ENCODE results near the gene ZBTB21.

DNA sequence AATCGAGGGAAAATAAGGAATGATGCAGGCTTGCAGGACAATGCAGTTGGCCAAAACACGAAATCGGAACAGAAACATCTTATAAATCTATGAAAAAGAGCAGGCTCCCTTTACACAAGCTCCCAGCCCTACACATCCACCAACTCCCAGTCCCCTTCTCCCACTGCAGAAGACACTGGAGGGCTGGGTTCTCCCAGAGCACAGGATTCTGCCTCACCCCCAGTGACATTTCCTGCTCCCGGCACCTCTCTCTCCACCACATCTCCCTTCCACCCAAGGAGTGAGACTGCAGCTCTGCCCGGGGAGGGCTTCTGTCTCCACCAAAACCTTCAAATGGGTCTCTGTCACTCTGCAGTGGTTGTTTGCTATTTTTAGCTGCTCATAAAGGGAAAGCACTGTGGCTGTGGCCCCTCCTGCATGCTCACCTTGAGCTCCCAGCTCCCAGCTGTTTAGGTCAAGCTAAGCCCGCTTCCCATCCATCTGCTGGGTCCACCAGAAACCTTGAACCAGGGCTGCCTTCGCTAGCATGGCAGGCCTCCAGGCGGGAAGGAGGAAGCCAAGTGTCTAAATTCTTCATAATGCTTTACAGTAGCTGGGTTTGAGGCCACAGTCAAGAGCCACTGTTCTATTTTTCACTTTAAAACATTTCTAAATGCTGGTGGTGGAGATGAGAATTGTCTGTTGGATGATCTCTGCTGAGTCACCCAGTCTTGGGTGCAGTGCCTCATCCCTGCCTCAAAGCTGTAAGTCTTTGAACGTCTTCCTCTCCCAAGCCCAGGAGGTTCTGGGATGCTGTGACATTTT lies 53.0 kb downstream of the ZBTB21 start:
- TF ChIP-seq, protein P1, sequence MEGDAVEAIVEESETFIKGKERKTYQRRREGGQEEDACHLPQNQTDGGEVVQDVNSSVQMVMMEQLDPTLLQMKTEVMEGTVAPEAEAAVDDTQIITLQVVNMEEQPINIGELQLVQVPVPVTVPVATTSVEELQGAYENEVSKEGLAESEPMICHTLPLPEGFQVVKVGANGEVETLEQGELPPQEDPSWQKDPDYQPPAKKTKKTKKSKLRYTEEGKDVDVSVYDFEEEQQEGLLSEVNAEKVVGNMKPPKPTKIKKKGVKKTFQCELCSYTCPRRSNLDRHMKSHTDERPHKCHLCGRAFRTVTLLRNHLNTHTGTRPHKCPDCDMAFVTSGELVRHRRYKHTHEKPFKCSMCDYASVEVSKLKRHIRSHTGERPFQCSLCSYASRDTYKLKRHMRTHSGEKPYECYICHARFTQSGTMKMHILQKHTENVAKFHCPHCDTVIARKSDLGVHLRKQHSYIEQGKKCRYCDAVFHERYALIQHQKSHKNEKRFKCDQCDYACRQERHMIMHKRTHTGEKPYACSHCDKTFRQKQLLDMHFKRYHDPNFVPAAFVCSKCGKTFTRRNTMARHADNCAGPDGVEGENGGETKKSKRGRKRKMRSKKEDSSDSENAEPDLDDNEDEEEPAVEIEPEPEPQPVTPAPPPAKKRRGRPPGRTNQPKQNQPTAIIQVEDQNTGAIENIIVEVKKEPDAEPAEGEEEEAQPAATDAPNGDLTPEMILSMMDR (conservative IDR thresholded peaks at IDR 0.05; ENCODE audit: low read depth in 2 of 2) = no peak
- TF ChIP-seq CREB1 (CRISPR knock-in tag; IDR thresholded peaks at IDR 0.05; ENCODE audit: low read depth) (no peak), ZNF114 (CRISPR knock-in tag; IDR thresholded peaks at IDR 0.05) (no peak), EZH2phosphoT487 (IDR thresholded peaks at IDR 0.05; ENCODE audit: unreplicated experiment) (no peak), POLR2AphosphoS5 (IDR thresholded peaks at IDR 0.05; ENCODE audit: low read depth) (no peak), JUNB (IDR thresholded peaks at IDR 0.05; ENCODE audit: unreplicated experiment) (no peak), EZH2 (IDR thresholded peaks at IDR 0.05; ENCODE audit: low read depth, unreplicated experiment) (no peak), NANOG (IDR thresholded peaks at IDR 0.05; ENCODE audit: borderline replicate concordance) (no peak)
- TF ChIP-seq, protein P2, sequence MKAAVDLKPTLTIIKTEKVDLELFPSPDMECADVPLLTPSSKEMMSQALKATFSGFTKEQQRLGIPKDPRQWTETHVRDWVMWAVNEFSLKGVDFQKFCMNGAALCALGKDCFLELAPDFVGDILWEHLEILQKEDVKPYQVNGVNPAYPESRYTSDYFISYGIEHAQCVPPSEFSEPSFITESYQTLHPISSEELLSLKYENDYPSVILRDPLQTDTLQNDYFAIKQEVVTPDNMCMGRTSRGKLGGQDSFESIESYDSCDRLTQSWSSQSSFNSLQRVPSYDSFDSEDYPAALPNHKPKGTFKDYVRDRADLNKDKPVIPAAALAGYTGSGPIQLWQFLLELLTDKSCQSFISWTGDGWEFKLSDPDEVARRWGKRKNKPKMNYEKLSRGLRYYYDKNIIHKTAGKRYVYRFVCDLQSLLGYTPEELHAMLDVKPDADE (IDR thresholded peaks at IDR 0.05) = no peak
- TF ChIP-seq, protein P3, sequence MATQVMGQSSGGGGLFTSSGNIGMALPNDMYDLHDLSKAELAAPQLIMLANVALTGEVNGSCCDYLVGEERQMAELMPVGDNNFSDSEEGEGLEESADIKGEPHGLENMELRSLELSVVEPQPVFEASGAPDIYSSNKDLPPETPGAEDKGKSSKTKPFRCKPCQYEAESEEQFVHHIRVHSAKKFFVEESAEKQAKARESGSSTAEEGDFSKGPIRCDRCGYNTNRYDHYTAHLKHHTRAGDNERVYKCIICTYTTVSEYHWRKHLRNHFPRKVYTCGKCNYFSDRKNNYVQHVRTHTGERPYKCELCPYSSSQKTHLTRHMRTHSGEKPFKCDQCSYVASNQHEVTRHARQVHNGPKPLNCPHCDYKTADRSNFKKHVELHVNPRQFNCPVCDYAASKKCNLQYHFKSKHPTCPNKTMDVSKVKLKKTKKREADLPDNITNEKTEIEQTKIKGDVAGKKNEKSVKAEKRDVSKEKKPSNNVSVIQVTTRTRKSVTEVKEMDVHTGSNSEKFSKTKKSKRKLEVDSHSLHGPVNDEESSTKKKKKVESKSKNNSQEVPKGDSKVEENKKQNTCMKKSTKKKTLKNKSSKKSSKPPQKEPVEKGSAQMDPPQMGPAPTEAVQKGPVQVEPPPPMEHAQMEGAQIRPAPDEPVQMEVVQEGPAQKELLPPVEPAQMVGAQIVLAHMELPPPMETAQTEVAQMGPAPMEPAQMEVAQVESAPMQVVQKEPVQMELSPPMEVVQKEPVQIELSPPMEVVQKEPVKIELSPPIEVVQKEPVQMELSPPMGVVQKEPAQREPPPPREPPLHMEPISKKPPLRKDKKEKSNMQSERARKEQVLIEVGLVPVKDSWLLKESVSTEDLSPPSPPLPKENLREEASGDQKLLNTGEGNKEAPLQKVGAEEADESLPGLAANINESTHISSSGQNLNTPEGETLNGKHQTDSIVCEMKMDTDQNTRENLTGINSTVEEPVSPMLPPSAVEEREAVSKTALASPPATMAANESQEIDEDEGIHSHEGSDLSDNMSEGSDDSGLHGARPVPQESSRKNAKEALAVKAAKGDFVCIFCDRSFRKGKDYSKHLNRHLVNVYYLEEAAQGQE (IDR thresholded peaks at IDR 0.05; ENCODE audit: unreplicated experiment) = no peak
